Spleen (tissue), 7 donors: ENCODE data around the gene ATF6.
A peak's percentile ranks its signal among the peaks of the same experiment; 100 is the strongest.

Experiments
- CTCF ChIP-seq, 11 experiments: fragments of 200-600 bp in 7 of 11; fragments of 450-650 bp in 4 of 11; sonication (generic) in 4 of 11; IDR thresholded peaks in 8 of 11; conservative IDR thresholded peaks in 3 of 11; 1 replicate in 7 of 11; 2 replicates in 4 of 11; pipeline versions ENCODE4 v1.4.0 to v1.8.0; 2016 to 2021; ENCODE audit warnings: antibody characterized with exemption in 11 of 11, inconsistent platforms in 4 of 11, mild to moderate bottlenecking in 1 of 11
- POLR2A ChIP-seq, 3 donors: fragments of 450-650 bp; IDR thresholded peaks; one replicate each; pipeline ENCODE4 v1.5.1; 2017; ENCODE audit warnings: antibody characterized with exemption in 3 of 3, mild to moderate bottlenecking in 1 of 3
- POLR2AphosphoS5 ChIP-seq, 3 donors: sonication (generic); formaldehyde crosslinking; IDR thresholded peaks; one replicate each; pipeline ENCODE4 v1.5.1; 2017; ENCODE audit warnings: antibody characterized with exemption in 3 of 3
- donor health status: DM: no; HTN: no; CAD: no; lungs with moderate emphysema.
- donor health status: DM: no; HTN: no; CAD: no.
- donor health status: DM: no; HTN: no; CAD: no.

- no peak for TF ChIP-seq CTCF (IDR thresholded peaks at IDR 0.05 in 8 of 11, conservative IDR thresholded peaks at IDR 0.05 in 3 of 11)
- no peak for TF ChIP-seq POLR2A (IDR thresholded peaks at IDR 0.05)
- peak in 1 of 3 donors; percentile 17 for TF ChIP-seq POLR2AphosphoS5 (IDR thresholded peaks at IDR 0.05)
These were observed 6.3 kb downstream of the ATF6 start for GRCh38 chr1:161772397-161772796.
